ENCODE measurements around the gene SIX6. TPM values are rescaled to one million over a fixed set of nuclear protein-coding genes. Genes with fewer than 3 reads are reported as not detected.

Gene SIX6
- polyA plus RNA-seq, 5 donors = not detected

DNA sequence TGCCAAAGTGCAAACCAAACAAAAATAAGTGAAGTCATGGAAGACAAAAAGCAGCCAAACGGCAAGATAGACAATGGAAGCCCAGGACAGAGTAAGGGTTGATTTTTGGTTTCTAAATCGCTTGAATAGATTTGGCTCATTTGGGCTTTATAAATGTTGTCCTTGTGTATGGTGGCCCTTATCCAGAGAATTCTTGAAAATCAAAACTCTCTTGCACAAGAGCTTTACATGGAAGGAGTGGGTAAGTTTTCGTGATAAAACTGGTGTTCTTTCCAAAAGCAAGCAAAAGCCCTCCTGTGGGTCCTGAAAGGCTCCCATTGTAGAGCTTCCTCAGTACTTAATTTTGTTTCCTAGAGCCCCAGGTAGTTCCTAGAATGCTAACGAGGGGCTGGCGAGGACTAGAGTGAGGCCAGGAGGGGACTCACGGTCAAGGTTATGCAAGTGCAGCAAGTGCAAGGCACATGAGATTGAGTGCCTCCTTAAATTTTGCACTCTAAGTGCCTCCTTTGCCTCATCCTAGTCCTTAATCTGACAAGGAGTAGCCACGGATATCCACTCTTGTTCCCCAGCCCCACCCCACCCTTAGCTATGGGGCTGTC lies 4.1 kb downstream of the SIX6 start:
- no peak for DNase-seq

- no peak for DNase-seq
These were observed 5.4 kb downstream of the SIX6 start for GRCh38 chr14:60514378-60514740.

DNA sequence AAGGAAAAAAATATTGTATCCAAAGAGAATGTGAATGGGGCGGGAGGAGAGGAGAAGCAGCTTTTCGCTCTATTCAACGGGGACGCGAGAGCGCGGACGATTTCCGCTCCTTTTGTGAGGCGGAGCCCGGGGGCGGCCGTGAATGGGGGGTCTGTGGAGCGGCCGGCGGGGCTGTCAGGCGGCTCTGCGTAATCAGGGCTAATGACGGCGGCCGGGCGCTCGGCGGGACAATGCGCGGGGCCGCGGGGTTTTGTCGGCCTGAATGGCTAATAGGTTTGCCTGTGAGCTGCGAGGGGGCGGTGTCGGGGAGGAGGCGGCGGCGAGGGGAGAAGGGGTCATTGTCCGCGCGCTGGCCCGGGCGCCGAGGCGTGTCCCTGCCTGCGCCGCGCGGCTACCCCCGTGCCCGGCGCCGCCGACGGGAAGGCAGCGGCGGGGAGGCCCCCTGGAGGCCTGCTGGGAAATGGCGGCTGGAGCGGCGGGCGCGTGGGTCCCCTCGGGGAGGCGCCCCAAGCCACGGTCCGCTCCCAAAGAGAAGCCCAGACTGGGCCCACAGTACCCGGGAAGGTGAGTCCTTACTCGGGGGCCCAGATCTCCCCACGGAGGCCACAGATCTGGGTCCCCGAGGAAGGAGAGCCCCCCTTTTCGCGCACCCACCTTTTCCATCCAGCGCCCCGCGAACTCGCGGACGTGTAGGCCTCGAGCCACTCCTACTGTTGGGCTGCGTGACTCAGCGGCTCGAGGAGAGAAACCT lies 6.0 kb downstream of the SIX6 start:
- DNase-seq = no peak

- no peak for DNase-seq
These were observed 6.8 kb downstream of the SIX6 start for GRCh38 chr14:60515511-60516289.

DNA sequence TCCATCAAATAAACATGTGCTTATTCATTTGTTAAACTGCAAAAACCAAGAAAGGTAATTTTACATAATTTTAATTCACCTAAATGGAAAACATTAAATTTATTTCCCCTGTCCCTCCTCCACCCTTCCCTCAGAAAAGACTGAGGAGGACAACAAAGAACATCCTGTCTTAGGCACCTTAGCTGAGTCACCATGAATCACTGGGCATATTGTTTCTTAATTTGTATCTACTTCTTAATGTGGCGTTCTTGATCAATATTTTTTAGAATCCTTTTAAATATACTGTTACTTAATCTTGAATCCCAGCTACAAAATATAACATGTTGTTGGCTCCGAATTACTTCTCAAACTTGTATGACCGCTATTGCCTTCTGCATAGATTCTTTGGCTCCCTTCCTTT lies 23.5 kb downstream of the SIX6 start:
- DNase-seq = no peak

DNA sequence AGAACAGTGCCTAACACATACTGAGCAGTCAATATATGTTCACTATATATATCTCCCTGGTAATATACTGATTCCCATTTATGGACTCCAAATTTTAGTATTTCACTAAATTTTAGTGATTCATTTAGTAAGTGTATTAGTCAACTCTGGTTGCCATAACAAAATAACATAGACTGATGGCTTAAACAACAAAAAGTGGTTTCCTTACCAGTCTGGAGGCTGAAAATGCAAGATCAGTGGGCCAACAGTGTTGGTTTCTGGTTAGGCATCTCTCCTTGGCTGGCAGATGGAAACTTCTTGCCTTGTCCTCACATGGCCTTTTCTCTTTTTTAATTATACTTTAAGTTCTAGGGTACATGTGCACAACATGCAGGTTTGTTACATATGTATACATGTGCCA lies 28.7 kb downstream of the SIX6 start:
- no peak for DNase-seq

- DNase-seq = no peak
These were observed 35.7 kb downstream of the SIX6 start for GRCh38 chr14:60544659-60545058.

DNA sequence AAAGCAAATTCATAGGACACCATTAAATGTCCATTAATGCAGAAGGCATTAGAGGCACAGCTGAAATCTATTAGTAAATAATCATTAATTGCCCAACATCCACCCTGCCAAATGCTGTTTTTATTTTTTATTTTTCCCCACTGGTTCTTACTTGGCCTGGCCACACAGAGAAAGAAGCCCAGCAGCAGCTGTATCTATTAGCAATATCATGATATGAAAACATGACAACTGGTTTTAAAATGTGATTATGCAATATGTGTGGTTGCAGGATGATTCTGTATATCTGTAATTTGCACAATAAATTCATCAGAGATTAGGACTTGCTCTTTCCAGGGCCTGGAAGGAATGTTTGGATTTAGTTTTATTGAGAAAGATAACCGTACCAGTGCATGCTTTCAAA lies 44.9 kb downstream of the SIX6 start:
- DNase-seq = peak; percentile 55 to 64

- DNase-seq = peak; percentile 40 to 68
These were observed 53.1 kb downstream of the SIX6 start for GRCh38 chr14:60561845-60562746.

Other genes starting within 250 kb of the SIX6 start
- gene C14orf39, start 23.1 kb upstream of the SIX6 start, polyA plus RNA-seq (ENCODE audit: insufficient read depth in 1 of 5, insufficient read length in 5 of 5, low replicate concordance in 1 of 5) = 1 to 10 TPM; 1.4 to 3.4 (median 2.2) TPM
- gene SIX1, start 140.3 kb downstream of the SIX6 start, polyA plus RNA-seq (ENCODE audit: insufficient read depth in 1 of 5, insufficient read length in 5 of 5, low replicate concordance in 1 of 5) = 1 to 10 TPM in 2 of 5 donors, under 1 TPM in 3; 0.81 to 4.2 (median 0.99) TPM
- gene SIX4, start 215.2 kb downstream of the SIX6 start, polyA plus RNA-seq (ENCODE audit: insufficient read depth in 1 of 5, insufficient read length in 5 of 5, low replicate concordance in 1 of 5) = 1 to 10 TPM; 4.7 to 6.8 (median 5.8) TPM
- 10 to 100 TPM; 34.7 to 44.6 (median 39.9) TPM for gene MNAT1, start 225.6 kb downstream of the SIX6 start, polyA plus RNA-seq (ENCODE audit: insufficient read depth in 1 of 5, insufficient read length in 5 of 5, low replicate concordance in 1 of 5)

Measured in right lung (tissue), 5 donors.